ENCODE measurements around the gene EIF3L.

GRCh38 chr22:37925767-37926166 is 76.5 kb downstream of the EIF3L start:
- TF ChIP-seq CTCF (IDR thresholded peaks at IDR 0.05; ENCODE audit: low read depth, low read length, poor library complexity, severe bottlenecking) (no peak), EZH2phosphoT487 (IDR thresholded peaks at IDR 0.05; ENCODE audit: borderline replicate concordance, low read length) (no peak)
